ENCODE results near the gene NBPF11. TPM values are rescaled to one million over a fixed set of nuclear protein-coding genes. Genes with fewer than 3 reads are reported as not detected.
"Not testable (repeated sequence)": the region's sequence is repeated elsewhere in the genome, so short reads cannot be mapped to it uniquely, and the experiment has no call there.

NBPF11 gene
- polyA plus RNA-seq, 3 donors: 0.46 to 18.6 (median 0.54) TPM

- H3K36me3 Mint-ChIP-seq; DNase-seq; H3K4me2 ChIP-seq (replicated peaks; ENCODE audit: extremely low read depth, low read length, poor library complexity, severe bottlenecking); H3K4me1 ChIP-seq (ENCODE audit: control insufficient read depth in 1 of 2, insufficient read depth in 2 of 2, low read length in 2 of 2); H3K9me3 ChIP-seq (replicated peaks in 1 of 2; ENCODE audit: control insufficient read depth in 1 of 2, insufficient read depth in 1 of 2, low read length in 2 of 2); intact Hi-C loops (cut with micrococcal nuclease); H4K20me1 ChIP-seq (ENCODE audit: insufficient read depth, low read length); H3K79me2 ChIP-seq (ENCODE audit: insufficient read depth, low read length); H3K27ac ChIP-seq (ENCODE audit: low read depth in 1 of 2, low read length in 2 of 2); H3K9ac ChIP-seq (ENCODE audit: insufficient read depth, low read length, poor library complexity, severe bottlenecking); H2AFZ ChIP-seq (ENCODE audit: insufficient read depth, low read depth, low read length, poor library complexity, severe bottlenecking); H3K36me3 ChIP-seq (replicated peaks in 1 of 2; ENCODE audit: control insufficient read depth in 1 of 2, insufficient read depth in 2 of 2, low read length in 2 of 2); H3K4me3 ChIP-seq (replicated peaks in 1 of 3; ENCODE audit: low read depth in 2 of 3, low read length in 3 of 3): not testable (repeated sequence)
- WGBS (ENCODE audit: insufficient coverage): no CpG with 5 or more reads among the region's 7 CpGs
- H3K27me3 ChIP-seq (ENCODE audit: control insufficient read depth in 2 of 2, insufficient read depth in 2 of 2, low read length in 2 of 2): peaks cover 13 to 23% of the 10 kb centered on the region in 2 donors
- H3K4me3 Mint-ChIP-seq: peak overlapping the region; percentile 55 to 84
- peaks cover 0 to 13% (median 5%) of the 10 kb centered on the region in 7 donors for H3K9me3 Mint-ChIP-seq
- peak overlapping the region in 4 of 7 donors; percentile 24 to 61 (median 35) for H3K27ac Mint-ChIP-seq
- H3K27me3 Mint-ChIP-seq (ENCODE audit: low read depth in 3 of 3): peaks cover 32 to 46% (median 38%) of the 10 kb centered on the region in 3 donors
- peaks cover 26% of the 10 kb centered on the region for H3K4me1 Mint-ChIP-seq
These were observed 3.6 kb upstream of the NBPF11 start for GRCh38 chr1:148155494-148156275.

GRCh38 chr1:148152795-148153194 is 714 bp upstream of the NBPF11 start:
- H3K27ac ChIP-seq (ENCODE audit: low read depth in 1 of 2, low read length in 2 of 2); H3K36me3 Mint-ChIP-seq; H3K9me3 Mint-ChIP-seq; H3K4me2 ChIP-seq (replicated peaks; ENCODE audit: extremely low read depth, low read length, poor library complexity, severe bottlenecking); H3K9me3 ChIP-seq (replicated peaks in 1 of 2; ENCODE audit: control insufficient read depth in 1 of 2, insufficient read depth in 1 of 2, low read length in 2 of 2); H3K27me3 ChIP-seq (ENCODE audit: control insufficient read depth in 2 of 2, insufficient read depth in 2 of 2, low read length in 2 of 2); H3K4me3 ChIP-seq (replicated peaks in 1 of 3; ENCODE audit: low read depth in 2 of 3, low read length in 3 of 3); intact Hi-C loops (cut with micrococcal nuclease); H3K9ac ChIP-seq (ENCODE audit: insufficient read depth, low read length, poor library complexity, severe bottlenecking); H3K79me2 ChIP-seq (ENCODE audit: insufficient read depth, low read length); H3K36me3 ChIP-seq (replicated peaks in 1 of 2; ENCODE audit: control insufficient read depth in 1 of 2, insufficient read depth in 2 of 2, low read length in 2 of 2); H4K20me1 ChIP-seq (ENCODE audit: insufficient read depth, low read length); H2AFZ ChIP-seq (ENCODE audit: insufficient read depth, low read depth, low read length, poor library complexity, severe bottlenecking); H3K4me1 ChIP-seq (ENCODE audit: control insufficient read depth in 1 of 2, insufficient read depth in 2 of 2, low read length in 2 of 2); DNase-seq: not testable (repeated sequence)
- Mint-ChIP-seq H3K4me3 (peak overlapping the region in 1 of 2 donors; percentile 53), H3K27me3 (ENCODE audit: low read depth in 3 of 3) (peaks cover 8 to 21% (median 16%) of the 10 kb centered on the region in 3 donors), H3K4me1 (peaks cover 24% of the 10 kb centered on the region), H3K27ac (peak overlapping the region in 2 of 7 donors; percentile 37 to 50)
- WGBS (ENCODE audit: insufficient coverage): 17% methylated on average over 1 of the region's 3 CpGs

GRCh38 chr1:148151371-148151819 is 686 bp downstream of the NBPF11 start:
- WGBS (ENCODE audit: insufficient coverage): 0% methylated on average over 25 of the region's 40 CpGs
- H3K79me2 ChIP-seq (ENCODE audit: insufficient read depth, low read length); H4K20me1 ChIP-seq (ENCODE audit: insufficient read depth, low read length); intact Hi-C loops (cut with micrococcal nuclease); H3K36me3 ChIP-seq (replicated peaks in 1 of 2; ENCODE audit: control insufficient read depth in 1 of 2, insufficient read depth in 2 of 2, low read length in 2 of 2); H3K4me1 ChIP-seq (ENCODE audit: control insufficient read depth in 1 of 2, insufficient read depth in 2 of 2, low read length in 2 of 2); H3K27ac ChIP-seq (ENCODE audit: low read depth in 1 of 2, low read length in 2 of 2); H3K9me3 ChIP-seq (replicated peaks in 1 of 2; ENCODE audit: control insufficient read depth in 1 of 2, insufficient read depth in 1 of 2, low read length in 2 of 2); H3K27me3 ChIP-seq (ENCODE audit: control insufficient read depth in 2 of 2, insufficient read depth in 2 of 2, low read length in 2 of 2); H3K9me3 Mint-ChIP-seq; H3K36me3 Mint-ChIP-seq: not testable (repeated sequence)
- peak overlapping the region; percentile 55 for H3K4me2 ChIP-seq (replicated peaks; ENCODE audit: extremely low read depth, low read length, poor library complexity, severe bottlenecking)
- Mint-ChIP-seq H3K27ac (peak overlapping the region in 2 of 7 donors; percentile 95 to 96), H3K27me3 (ENCODE audit: low read depth in 3 of 3) (peaks cover 7 to 14% (median 13%) of the 10 kb centered on the region in 3 donors), H3K4me3 (peak overlapping the region; percentile 97 to 98), H3K4me1 (peaks cover 22% of the 10 kb centered on the region)
- peak overlapping the region; percentile 37 to 78 (median 77) for H3K4me3 ChIP-seq (replicated peaks in 1 of 3; ENCODE audit: low read depth in 2 of 3, low read length in 3 of 3)
- peak overlapping the region; percentile 83 for H2AFZ ChIP-seq (ENCODE audit: insufficient read depth, low read depth, low read length, poor library complexity, severe bottlenecking)
- peak overlapping the region; percentile 74 for H3K9ac ChIP-seq (ENCODE audit: insufficient read depth, low read length, poor library complexity, severe bottlenecking)
- peak in 1 of 3 donors; percentile 5 for DNase-seq

- Mint-ChIP-seq H3K4me1 (peaks cover 18% of the 10 kb centered on the region), H3K4me3 (peak overlapping the region; percentile 97 to 98), H3K27ac (peak overlapping the region in 1 of 7 donors; percentile 41)
- peak overlapping the region; percentile 31 for H3K4me2 ChIP-seq (replicated peaks; ENCODE audit: extremely low read depth, low read length, poor library complexity, severe bottlenecking)
- H3K27me3 ChIP-seq (ENCODE audit: control insufficient read depth in 2 of 2, insufficient read depth in 2 of 2, low read length in 2 of 2); H3K9me3 ChIP-seq (replicated peaks in 1 of 2; ENCODE audit: control insufficient read depth in 1 of 2, insufficient read depth in 1 of 2, low read length in 2 of 2); H3K27ac ChIP-seq (ENCODE audit: low read depth in 1 of 2, low read length in 2 of 2); H3K4me1 ChIP-seq (ENCODE audit: control insufficient read depth in 1 of 2, insufficient read depth in 2 of 2, low read length in 2 of 2); H3K27me3 Mint-ChIP-seq (ENCODE audit: low read depth in 3 of 3); H3K79me2 ChIP-seq (ENCODE audit: insufficient read depth, low read length); DNase-seq; H4K20me1 ChIP-seq (ENCODE audit: insufficient read depth, low read length); H3K9me3 Mint-ChIP-seq; intact Hi-C loops (cut with micrococcal nuclease); H3K36me3 ChIP-seq (replicated peaks in 1 of 2; ENCODE audit: control insufficient read depth in 1 of 2, insufficient read depth in 2 of 2, low read length in 2 of 2); H3K36me3 Mint-ChIP-seq; H2AFZ ChIP-seq (ENCODE audit: insufficient read depth, low read depth, low read length, poor library complexity, severe bottlenecking): not testable (repeated sequence)
- H3K9ac ChIP-seq (ENCODE audit: insufficient read depth, low read length, poor library complexity, severe bottlenecking): peak overlapping the region; percentile 74
- 50% methylated on average over 4 of the region's 13 CpGs for WGBS (ENCODE audit: insufficient coverage)
- peak overlapping the region; percentile 37 to 78 (median 77) for H3K4me3 ChIP-seq (replicated peaks in 1 of 3; ENCODE audit: low read depth in 2 of 3, low read length in 3 of 3)
These were observed 1.1 kb downstream of the NBPF11 start for GRCh38 chr1:148150945-148151344.

Measured in CD14-positive monocyte (primary cell).